B cell (primary cell): ENCODE data around the gene SEMA4C. TPM values are rescaled to one million over a fixed set of nuclear protein-coding genes. Genes with fewer than 3 reads are reported as not detected.

Source experiments
- ATAC-seq: fragments of 200-7000 bp; cut with Tn5 transposase; one replicate; pipeline ENCODE4 v1.10.0; 2021; ENCODE audit warnings: low read depth, mild to moderate bottlenecking, moderate number of reproducible peaks, moderate library complexity
- CTCF ChIA-PET: fragments of 350-600 bp; sonication (Branson Sonifier 250); formaldehyde crosslinking; loops from one replicate; lab custom pipeline; 2021; ENCODE audit warnings: antibody characterized with exemption, inconsistent platforms; lab: Charles Lee
- POLR2A ChIA-PET: fragments of 350-600 bp; sonication (Branson Sonifier 250); formaldehyde crosslinking; loops from one replicate; lab custom pipeline; 2021; ENCODE audit warnings: antibody characterized with exemption; lab: Charles Lee
- DNase-seq: peaks from one replicate; pipeline ENCODE4 v3.0.0; 2013
- H2AFZ ChIP-seq: 2 replicates; pipeline ENCODE4 v1.6.1; 2012; ENCODE audit warnings: mild to moderate bottlenecking, low read depth, low read length; ENCODE audit not compliant: insufficient read depth, poor library complexity, severe bottlenecking
- H3K27ac ChIP-seq, 2 donors: 1 replicate in 1 of 2; 2 replicates in 1 of 2; pipeline ENCODE4 v1.5.1; 2012 to 2013; ENCODE audit warnings: low read length in 2 of 2, mild to moderate bottlenecking in 2 of 2, moderate library complexity in 1 of 2
- H3K27me3 ChIP-seq, 4 experiments: fragments of 200-600 bp in 1 of 4; sonication (generic) in 1 of 4; replicated peaks in 1 of 4; 1 replicate in 2 of 4; 2 replicates in 2 of 4; pipeline versions ENCODE4 v1.6.1 to v1.7.0; 2013 to 2016; ENCODE audit warnings: low read length in 3 of 4, mild to moderate bottlenecking in 2 of 4, mixed read lengths in 1 of 4, moderate library complexity in 1 of 4; ENCODE audit not compliant: insufficient read depth in 4 of 4, control insufficient read depth in 3 of 4; ENCODE audit errors: control extremely low read depth in 1 of 4
- H3K36me3 ChIP-seq, 2 experiments: replicated peaks in 1 of 2; 1 replicate in 1 of 2; 2 replicates in 1 of 2; pipeline versions ENCODE4 v1.6.1 to v1.7.1; 2013; ENCODE audit warnings: low read length in 1 of 2; ENCODE audit not compliant: insufficient read depth in 2 of 2, control insufficient read depth in 1 of 2; ENCODE audit errors: control extremely low read depth in 1 of 2, extremely low read depth in 1 of 2
- H3K4me1 ChIP-seq, 2 donors: fragments of 200-600 bp in 1 of 2; sonication (generic) in 1 of 2; 1 replicate in 1 of 2; 2 replicates in 1 of 2; pipeline versions ENCODE4 v1.5.1 to v1.6.1; 2013 to 2017; ENCODE audit warnings: low read length in 2 of 2; ENCODE audit not compliant: control insufficient read depth in 2 of 2, insufficient read depth in 2 of 2
- H3K4me2 ChIP-seq: replicated peaks from 2 replicates; pipeline ENCODE3; 2012; ENCODE audit warnings: mild to moderate bottlenecking, low read depth, low read length; ENCODE audit not compliant: poor library complexity, severe bottlenecking
- H3K4me3 ChIP-seq, 5 experiments: fragments of 200-600 bp in 1 of 5; sonication (generic) in 1 of 5; 1 replicate in 3 of 5; 2 replicates in 2 of 5; pipeline versions ENCODE4 v1.5.1 to v1.7.0; 2011 to 2016; ENCODE audit warnings: low read length in 4 of 5, mild to moderate bottlenecking in 4 of 5, low read depth in 2 of 5, control low read depth in 1 of 5, moderate library complexity in 1 of 5; ENCODE audit not compliant: insufficient read depth in 1 of 5; ENCODE audit errors: control extremely low read depth in 1 of 5, extremely low read depth in 1 of 5
- H3K79me2 ChIP-seq: fragments of 200-600 bp; sonication (generic); one replicate; pipeline ENCODE4 v1.6.0; 2016; ENCODE audit warnings: low read length; ENCODE audit not compliant: control insufficient read depth, insufficient read depth
- H3K9ac ChIP-seq: fragments of 200-600 bp; sonication (generic); 2 replicates; pipeline ENCODE4 v1.6.1; 2017; ENCODE audit warnings: mild to moderate bottlenecking, low read length, moderate library complexity
- H3K9me3 ChIP-seq, 3 donors: one replicate each; pipeline versions ENCODE4 v1.6.1 to v1.7.1; 2013; ENCODE audit warnings: low read length in 2 of 3; ENCODE audit not compliant: control insufficient read depth in 2 of 3, insufficient read depth in 1 of 3; ENCODE audit errors: control extremely low read depth in 1 of 3
- H4K20me1 ChIP-seq: 2 replicates; pipeline ENCODE4 v1.6.0; 2012; ENCODE audit warnings: mild to moderate bottlenecking, low read length; ENCODE audit not compliant: insufficient read depth, control insufficient read depth, poor library complexity, severe bottlenecking
- H3K27ac Mint-ChIP-seq: one replicate; pipeline ENCODE4 v1.8.0; 2021; ENCODE audit warnings: mixed read lengths
- H3K27me3 Mint-ChIP-seq: one replicate; pipeline ENCODE4 v1.8.0; 2021; ENCODE audit warnings: mixed read lengths
- H3K4me1 Mint-ChIP-seq: one replicate; pipeline ENCODE4 v1.8.0; 2021; ENCODE audit warnings: mixed read lengths
- H3K4me3 Mint-ChIP-seq: one replicate; pipeline ENCODE4 v1.8.0; 2021; ENCODE audit warnings: mixed read lengths
- H3K9me3 Mint-ChIP-seq: one replicate; pipeline ENCODE4 v1.8.0; 2022; ENCODE audit warnings: mixed read lengths; ENCODE audit not compliant: insufficient read depth
- CTCF ChIP-seq: fragments of 200-600 bp; IDR thresholded peaks from one replicate; pipeline ENCODE4 v1.8.0; 2022; ENCODE audit warnings: antibody characterized with exemption, mild to moderate bottlenecking
- EZH2 ChIP-seq: IDR thresholded peaks from 2 replicates; pipeline ENCODE4 v1.6.1; 2012; ENCODE audit warnings: borderline replicate concordance, low read depth, mild to moderate bottlenecking, moderate library complexity, low read length; ENCODE audit not compliant: insufficient read depth, poor library complexity, severe bottlenecking
- WGBS: methylation state at CpG from one replicate; pipeline ENCODE4 v1.1.5; 2013; ENCODE audit warnings: missing lambda C conversion rate; ENCODE audit not compliant: insufficient coverage; 5-methylcytosine and 5-hydroxymethylcytosine counted together
- intact Hi-C: fragments of 100-400 bp; cut with micrococcal nuclease; formaldehyde crosslinking; loops from one replicate; pipeline ENCODE4 v1.10.0; 2022
- polyA plus RNA-seq: library from polyadenylated mRNA; depleted of rRNA; stranded (reverse); fragments of >200 nt; gene quantifications from 2 replicates; pipeline ENCODE4 v1.2.3, GENCODE V29; 2012
- total RNA-seq, 2 donors: library from RNA; stranded (reverse); fragments of 120-200 nt in 1 of 2; gene quantifications; 1 replicate in 1 of 2; 2 replicates in 1 of 2; pipeline versions ENCODE4 v1.2.3 to v1.2.4, GENCODE V29; 2013 to 2022

Gene SEMA4C
- total and polyA plus RNA-seq, 2 donors (not counting 1 experiment from before 2014, with no cell fraction given), result 0.28 to 0.94 TPM

- Mint-ChIP-seq H3K27me3 (no peaks in the 10 kb centered on the region), H3K9me3 (no peaks in the 10 kb centered on the region), H3K4me3 (no peak overlapping the region), H3K4me1 (peaks cover 4% of the 10 kb centered on the region), H3K27ac (no peak overlapping the region)
- DNase-seq (no peak), ATAC-seq (no peak)
- TF ChIP-seq CTCF (no peak), EZH2 (no peak)
- Histone ChIP-seq H3K36me3 (peaks cover 0 to 36% of the 10 kb centered on the region in 2 experiments), H3K27me3 (no peaks in the 10 kb centered on the region), H3K79me2 (no peaks in the 10 kb centered on the region), H2AFZ (no peak overlapping the region), H4K20me1 (no peaks in the 10 kb centered on the region), H3K27ac (no peak overlapping the region), H3K4me1 (no peaks in the 10 kb centered on the region), H3K4me3 (no peak overlapping the region), H3K9me3 (no peaks in the 10 kb centered on the region), H3K4me2 (no peak overlapping the region), H3K9ac (no peak overlapping the region)
- ChIA-PET CTCF (no interaction called here), POLR2A (interaction anchor here (0.6 kb wide), 1 partner anchor 10 kb away, joined by 7 read pairs; no protein-coding TSS in a partner anchor)
- intact Hi-C loops, result no loop called here
- WGBS, result 100% methylated on average over 3 of the region's 5 CpGs
These were observed 23.1 kb downstream of the SEMA4C start for GRCh38 chr2:96846825-96847224.

- H3K79me2 ChIP-seq, result no peaks in the 10 kb centered on the region
- Mint-ChIP-seq H3K4me1 (peaks cover 10% of the 10 kb centered on the region), H3K27me3 (no peaks in the 10 kb centered on the region), H3K9me3 (no peaks in the 10 kb centered on the region), H3K27ac (no peak overlapping the region), H3K4me3 (no peak overlapping the region)
- H3K9ac ChIP-seq, result no peak overlapping the region
- H3K4me2 ChIP-seq, result no peak overlapping the region
- peaks cover 0 to 22% of the 10 kb centered on the region in 2 experiments for H3K36me3 ChIP-seq
- no peaks in the 10 kb centered on the region for H4K20me1 ChIP-seq
- H3K4me1 ChIP-seq, result peaks cover 4 to 9% of the 10 kb centered on the region in 2 donors
- POLR2A ChIA-PET, result interaction anchor here (0.7 to 1.4 kb wide), 2 partner anchors 14 to 24 kb away, joined by 3 to 4 read pairs; partner anchors contain the start of gene ANKRD39
- no peak overlapping the region for H2AFZ ChIP-seq
- H3K27ac ChIP-seq, result no peak overlapping the region
- no peaks in the 10 kb centered on the region for H3K9me3 ChIP-seq
- no peak for DNase-seq
- no peak overlapping the region for H3K4me3 ChIP-seq
- no peaks in the 10 kb centered on the region for H3K27me3 ChIP-seq
- CTCF ChIA-PET, result interaction anchor here (0.7 kb wide), 1 partner anchor 204 kb away, joined by 3 read pairs; no protein-coding TSS in a partner anchor
- 94% methylated on average over 17 of the region's 17 CpGs for WGBS
- intact Hi-C loops, result no loop called here
- no peak for ATAC-seq
- TF ChIP-seq CTCF (no peak), EZH2 (no peak)
These were observed 25.5 kb downstream of the SEMA4C start for GRCh38 chr2:96844405-96844808.
